ENCODE data around the gene POLR3G.
A peak's percentile ranks its signal among the peaks of the same experiment; 100 is the strongest.

The POLR3G gene

GRCh38 chr5:90551376-90551775 lies 76.7 kb downstream of the POLR3G start:
- no peak for DNase-seq (ENCODE audit: low spot score)

- DNase-seq (ENCODE audit: low spot score) = no peak
Measured at GRCh38 chr5:90553711-90554110, 79.0 kb downstream of the POLR3G start.

- no peak for DNase-seq (ENCODE audit: low spot score)
Measured at GRCh38 chr5:90554358-90555006, 79.8 kb downstream of the POLR3G start.

DNA sequence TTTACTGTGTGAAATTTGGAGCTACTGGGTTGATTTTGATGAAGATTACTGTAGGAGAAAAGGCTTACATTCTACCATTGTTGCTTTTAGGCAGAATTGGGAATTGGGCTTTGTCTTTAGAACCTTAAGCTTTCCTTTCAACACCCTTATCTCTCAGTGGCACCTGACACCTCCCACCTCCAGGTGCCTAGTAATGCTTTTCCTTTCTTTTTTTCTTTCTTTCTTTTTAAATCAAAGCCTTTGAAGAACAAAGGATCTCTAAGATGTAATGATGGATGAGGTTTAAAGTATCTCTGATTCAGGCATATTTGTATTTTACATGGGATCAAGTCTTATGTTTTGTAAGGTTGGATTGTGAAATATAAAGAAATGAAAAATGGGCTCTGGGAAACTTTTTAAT lies 81.0 kb downstream of the POLR3G start:
- DNase-seq (ENCODE audit: low spot score) = no peak

DNA sequence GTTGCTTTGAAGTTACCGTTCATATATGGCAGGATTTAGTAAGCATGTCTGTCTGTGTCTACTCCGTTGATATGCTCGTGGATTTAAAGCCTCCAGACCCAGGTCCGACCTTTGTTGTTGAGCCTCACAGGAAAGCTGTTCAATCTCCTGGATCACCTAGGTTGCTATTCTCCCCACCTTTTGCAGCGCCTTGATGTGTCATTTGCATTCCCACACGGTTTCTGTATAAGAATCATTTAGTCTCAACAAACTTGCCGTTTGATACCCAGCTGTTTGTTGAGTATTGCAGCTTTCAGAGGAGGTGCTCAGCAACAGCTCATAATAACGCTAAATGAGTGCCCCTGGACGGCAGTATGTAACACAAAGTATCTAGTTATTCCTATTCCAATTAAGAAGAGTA lies 82.7 kb downstream of the POLR3G start:
- DNase-seq (ENCODE audit: low spot score) = no peak

- DNase-seq (ENCODE audit: low spot score) = no peak
Measured at GRCh38 chr5:90557871-90558270, 83.2 kb downstream of the POLR3G start.

DNA sequence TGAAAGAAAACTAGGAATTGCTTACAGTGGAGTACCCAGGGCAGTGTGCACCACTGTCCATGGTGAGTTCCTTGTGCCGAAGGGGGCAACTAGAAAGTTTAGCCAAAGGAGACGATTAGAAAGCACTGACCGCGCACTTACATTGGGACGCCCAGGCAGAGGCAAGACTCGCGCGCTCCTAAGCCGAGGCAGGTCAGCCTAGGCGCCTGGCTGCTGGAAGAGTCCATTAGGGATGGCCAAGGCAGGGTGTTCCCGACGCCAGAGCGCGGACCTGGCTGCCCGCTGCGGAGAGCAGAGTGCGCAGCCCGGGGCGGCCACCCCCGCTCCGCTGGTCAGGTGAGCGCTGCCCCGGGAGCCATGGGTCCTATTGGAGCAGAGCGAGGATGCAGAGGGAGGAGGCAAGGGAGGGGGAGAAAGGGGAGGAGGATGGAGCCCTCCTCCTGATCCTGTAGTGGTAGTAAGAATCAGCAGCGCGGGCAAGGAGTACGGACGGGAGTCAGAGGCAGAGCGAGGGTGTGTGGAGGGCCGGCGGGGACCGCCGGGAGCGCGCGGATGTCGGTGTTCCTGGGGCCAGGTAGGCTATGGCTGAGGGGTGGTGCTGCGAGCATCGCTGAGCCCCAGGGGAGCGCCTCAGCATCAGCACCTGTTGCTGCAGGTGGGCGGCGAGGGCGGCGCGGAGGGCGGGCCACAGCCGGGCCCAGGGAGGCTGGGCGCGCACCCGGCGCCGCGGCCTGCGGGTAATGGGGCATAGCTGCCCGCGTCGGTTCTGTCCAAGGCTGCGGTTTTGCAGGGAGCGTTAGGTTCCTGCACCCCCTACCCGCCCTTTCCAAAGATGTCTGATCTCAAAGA lies 83.9 kb downstream of the POLR3G start, which contains the start of gene ADGRV1:
TSS of gene ADGRV1 (plus strand) at position 454 of the 849 bp plus-strand sequence. CDS start at position 553, 99 bp downstream.
- peak; percentile 97 for DNase-seq (ENCODE audit: low spot score)

- no peak for DNase-seq (ENCODE audit: low spot score)
Measured at GRCh38 chr5:90560771-90561170, 86.1 kb downstream of the POLR3G start.

DNA sequence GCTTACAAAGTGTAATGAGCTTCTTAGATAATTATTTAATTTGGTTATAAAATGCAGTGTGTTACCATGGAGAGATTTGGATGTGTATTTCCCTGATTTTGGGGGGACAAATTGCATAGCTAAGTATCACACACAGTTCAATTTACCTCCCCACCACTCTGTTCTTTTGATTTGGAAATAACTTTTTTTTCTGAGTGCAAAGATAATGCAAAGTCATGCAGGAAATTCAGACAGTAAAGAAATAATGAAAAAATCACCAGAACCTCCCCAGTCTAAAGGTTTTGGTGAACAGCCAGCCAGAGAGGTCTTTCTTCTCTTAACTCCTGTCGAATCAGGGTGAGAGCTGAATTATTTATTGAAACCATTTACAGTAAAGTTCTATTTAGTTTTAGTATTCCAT lies 87.1 kb downstream of the POLR3G start:
- DNase-seq (ENCODE audit: low spot score) = no peak

- no peak for DNase-seq (ENCODE audit: low spot score)
Measured at GRCh38 chr5:90562341-90562740, 87.7 kb downstream of the POLR3G start.

DNA sequence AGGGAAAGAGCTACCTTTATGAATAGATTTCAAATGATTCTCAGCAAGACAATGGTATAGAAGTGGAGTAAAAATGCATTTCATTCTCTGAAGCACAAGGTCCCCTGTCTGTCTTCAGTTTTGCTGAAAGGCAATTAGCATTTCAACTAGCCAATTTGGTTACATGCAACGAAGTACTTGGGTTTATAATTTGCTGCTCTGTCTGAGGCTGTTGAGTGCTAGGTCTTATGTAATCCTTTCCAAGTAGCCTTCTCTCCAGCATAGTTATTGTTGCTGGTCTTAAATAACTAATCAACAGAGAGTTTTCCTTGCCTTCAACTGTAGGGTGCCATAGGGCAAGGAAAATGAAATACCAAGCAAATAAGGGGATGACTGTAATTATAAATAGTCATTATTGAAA lies 88.4 kb downstream of the POLR3G start:
- no peak for DNase-seq (ENCODE audit: low spot score)

Measured in kidney tubule cell (primary cell).